GM13976 (cell line): Measurements from ENCODE around the gene PSMD12.

ENCODE experiments used
- DNase-seq: peaks from one replicate; pipeline ENCODE4 v3.0.0; 2012; ENCODE audit warnings: low spot score
- CTCF ChIP-seq: IDR thresholded peaks from 2 replicates; pipeline ENCODE4 v1.5.1; 2012; ENCODE audit warnings: borderline replicate concordance, mild to moderate bottlenecking; ENCODE audit not compliant: insufficient read depth; ENCODE audit errors: extremely low read depth, missing control alignments, control extremely low read depth
- in situ Hi-C: fragments of 300-500 bp; cut with MboI; formaldehyde crosslinking; loops from one replicate; pipeline ENCODE4 v1.12.0; 2022; ENCODE audit warnings: low sequenced_read_pairs, mixed read lengths, inconsistent platforms; ENCODE audit not compliant: unreplicated experiment

Gene PSMD12

GRCh38 chr17:67360880-67361279 is 5.5 kb downstream of the PSMD12 start:
- no peak for TF ChIP-seq CTCF
- in situ Hi-C loops, result no loop called here
- DNase-seq, result no peak

DNA sequence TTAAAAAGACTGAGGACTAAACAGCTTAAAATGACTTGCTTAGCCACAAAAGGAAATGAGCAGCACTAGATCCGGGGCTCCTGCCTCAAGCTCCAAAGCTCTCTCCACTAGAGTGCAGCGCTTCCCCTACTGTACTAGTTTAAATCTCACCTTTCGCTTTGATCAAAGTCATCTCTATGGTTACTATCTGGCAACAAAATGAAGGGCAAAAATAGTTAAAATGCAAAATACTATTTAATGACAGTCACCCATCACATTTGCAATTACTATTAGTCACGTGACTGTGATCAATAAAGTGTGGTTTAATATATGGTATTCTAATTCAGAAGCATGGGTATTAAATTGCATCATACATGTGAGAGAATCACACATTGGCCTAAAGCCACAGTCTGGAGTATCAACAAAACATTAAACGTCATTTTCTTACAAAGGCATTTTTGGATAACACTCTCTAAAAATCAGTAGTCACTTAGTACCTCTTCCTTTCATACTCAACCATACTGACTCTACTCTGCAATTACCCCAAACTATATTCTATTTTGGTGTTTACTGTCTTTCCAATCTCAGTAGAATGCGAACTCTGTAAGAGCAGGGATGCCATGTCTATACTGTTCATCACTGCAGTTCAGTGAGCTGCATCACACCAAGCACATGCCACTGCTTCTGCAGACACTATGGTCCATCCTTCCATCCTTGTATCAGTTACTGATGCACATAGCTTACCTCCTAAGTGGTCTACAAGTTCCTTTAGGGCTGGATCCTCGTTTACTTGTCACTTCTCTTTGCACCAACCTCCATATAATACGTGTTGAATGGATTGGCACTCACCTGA is 6.2 kb downstream of the PSMD12 start:
- DNase-seq, result no peak
- no peak for TF ChIP-seq CTCF
- in situ Hi-C loops, result no loop called here

DNA sequence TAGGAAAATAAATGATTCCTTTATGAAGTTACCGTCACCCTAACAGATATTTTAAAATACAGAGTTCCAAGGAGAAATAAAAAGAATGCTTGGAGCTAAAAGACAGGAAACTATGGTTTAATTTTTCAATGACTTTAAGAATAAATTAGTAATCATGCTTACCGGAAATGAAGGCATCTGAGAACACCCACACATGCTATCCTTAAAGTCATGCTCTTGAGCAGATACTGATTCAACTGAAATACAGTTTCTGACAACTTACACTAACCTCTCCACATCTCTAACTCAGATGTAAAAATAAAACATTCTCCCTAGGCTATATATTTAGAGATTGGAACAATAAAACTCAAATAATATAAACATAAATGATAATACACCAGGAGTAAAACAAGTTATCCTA is 7.8 kb downstream of the PSMD12 start:
- in situ Hi-C loops, result no loop called here
- peak; percentile 37 for DNase-seq
- no peak for TF ChIP-seq CTCF

GRCh38 chr17:67353929-67354574 is 12.3 kb downstream of the PSMD12 start:
- no peak for TF ChIP-seq CTCF
- in situ Hi-C loops, result no loop called here
- DNase-seq, result no peak

DNA sequence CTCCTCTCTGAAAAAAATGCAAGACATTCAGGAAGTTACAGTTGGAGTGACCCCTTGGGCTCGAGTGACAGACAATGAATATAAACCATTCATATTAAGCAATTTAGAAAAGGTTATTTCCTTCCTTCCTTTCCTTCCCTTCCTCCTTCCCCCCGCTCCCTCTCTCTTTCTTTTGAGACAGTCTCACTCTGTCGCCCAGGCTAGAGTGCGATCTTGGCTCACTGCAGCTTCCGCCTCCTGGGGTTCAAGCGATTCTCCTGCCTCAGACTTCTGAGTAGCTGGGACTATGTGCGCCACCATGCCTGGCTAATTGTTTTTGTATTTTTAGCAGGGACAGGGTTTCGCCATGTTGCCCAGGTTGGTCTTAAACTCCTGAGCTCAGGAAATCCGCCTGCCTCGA is 13.2 kb downstream of the PSMD12 start:
- TF ChIP-seq CTCF, result no peak
- in situ Hi-C loops, result no loop called here
- no peak for DNase-seq

DNA sequence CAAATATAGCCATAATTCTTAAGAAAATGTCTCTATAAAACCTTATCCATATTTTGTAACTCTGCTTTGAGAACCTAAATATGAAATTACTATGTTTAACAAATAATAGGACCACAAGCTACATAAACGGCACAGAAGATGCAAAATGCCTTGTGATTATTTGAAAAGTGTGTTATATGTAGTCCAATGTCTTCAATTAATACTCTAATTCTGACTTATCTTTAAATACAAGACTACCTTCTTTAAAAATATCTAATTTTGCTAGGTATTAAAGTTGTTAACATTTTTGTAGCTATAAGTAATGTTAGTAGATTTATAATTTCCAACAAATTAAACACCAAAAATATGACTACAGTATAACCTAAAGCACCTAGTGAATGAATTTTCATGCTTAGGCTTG is 17.0 kb downstream of the PSMD12 start:
- TF ChIP-seq CTCF, result no peak
- DNase-seq, result no peak
- in situ Hi-C loops, result no loop called here
